Iris pigment epithelial cell (primary cell): Measurements from ENCODE around the gene KSR2.

Experiments
- DNase-seq: peaks from one replicate; pipeline ENCODE4 v3.0.0-alpha.2; 2011; ENCODE audit warnings: low read depth

Gene KSR2

GRCh38 chr12:117526757-117527478 is 441.9 kb downstream of the KSR2 start:
- no peak for DNase-seq

- no peak for DNase-seq
Measured at GRCh38 chr12:117525766-117526165, 443.0 kb downstream of the KSR2 start.

- no peak for DNase-seq
Measured at GRCh38 chr12:117524806-117525205, 444.0 kb downstream of the KSR2 start.

GRCh38 chr12:117523971-117524370 is 444.8 kb downstream of the KSR2 start:
- no peak for DNase-seq

GRCh38 chr12:117522559-117522958 is 446.2 kb downstream of the KSR2 start:
- DNase-seq: no peak

- no peak for DNase-seq
Measured at GRCh38 chr12:117521867-117522266, 446.9 kb downstream of the KSR2 start.

- DNase-seq: no peak
Measured at GRCh38 chr12:117521346-117521745, 447.4 kb downstream of the KSR2 start.

- no peak for DNase-seq
Measured at GRCh38 chr12:117518594-117519270, 450.1 kb downstream of the KSR2 start.

GRCh38 chr12:117517219-117517739 is 451.5 kb downstream of the KSR2 start:
- no peak for DNase-seq

- DNase-seq: no peak
Measured at GRCh38 chr12:117516034-117516433, 452.8 kb downstream of the KSR2 start.

- DNase-seq: no peak
Measured at GRCh38 chr12:117514016-117514415, 454.8 kb downstream of the KSR2 start.

GRCh38 chr12:117513353-117513752 is 455.4 kb downstream of the KSR2 start:
- no peak for DNase-seq

- no peak for DNase-seq
Measured at GRCh38 chr12:117508468-117508867, 460.3 kb downstream of the KSR2 start.

- no peak for DNase-seq
Measured at GRCh38 chr12:117507548-117507947, 461.2 kb downstream of the KSR2 start.

- DNase-seq: no peak
Measured at GRCh38 chr12:117506333-117506732, 462.5 kb downstream of the KSR2 start.

GRCh38 chr12:117502633-117503032 is 466.2 kb downstream of the KSR2 start:
- no peak for DNase-seq

GRCh38 chr12:117502233-117502632 is 466.6 kb downstream of the KSR2 start:
- no peak for DNase-seq

GRCh38 chr12:117501076-117501869 is 467.5 kb downstream of the KSR2 start:
- DNase-seq: no peak

- DNase-seq: no peak
Measured at GRCh38 chr12:117499759-117500485, 468.9 kb downstream of the KSR2 start.

GRCh38 chr12:117498880-117499279 is 469.9 kb downstream of the KSR2 start:
- no peak for DNase-seq

- DNase-seq: no peak
Measured at GRCh38 chr12:117498256-117498655, 470.5 kb downstream of the KSR2 start.

GRCh38 chr12:117497407-117497806 is 471.4 kb downstream of the KSR2 start:
- DNase-seq: no peak
